ENCODE data around the gene SCAF4.

DNA sequence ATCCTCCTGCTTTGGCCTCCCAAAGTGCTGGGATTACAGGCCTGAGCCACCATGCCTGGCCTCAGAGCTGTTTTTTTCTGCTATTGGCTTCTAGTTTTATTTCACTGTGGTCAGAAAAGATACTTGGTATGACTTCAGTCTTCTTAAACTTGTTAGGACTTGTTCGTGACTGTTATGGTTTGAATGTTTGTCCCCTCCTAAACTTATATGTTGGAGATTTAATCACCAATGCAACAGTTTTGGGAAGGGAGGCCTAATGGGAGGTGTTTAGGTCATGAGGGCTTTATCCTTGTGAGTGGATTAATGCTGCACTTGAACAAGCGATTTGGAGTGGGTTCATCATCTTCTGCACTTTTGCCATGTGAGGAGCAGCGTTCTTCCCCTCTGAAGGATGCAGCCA, 96.9 kb downstream of the SCAF4 start:
- TF ChIP-seq EZH2 (IDR thresholded peaks at IDR 0.05; ENCODE audit: insufficient read depth, low read length), result no peak
- TF ChIP-seq, protein P1, sequence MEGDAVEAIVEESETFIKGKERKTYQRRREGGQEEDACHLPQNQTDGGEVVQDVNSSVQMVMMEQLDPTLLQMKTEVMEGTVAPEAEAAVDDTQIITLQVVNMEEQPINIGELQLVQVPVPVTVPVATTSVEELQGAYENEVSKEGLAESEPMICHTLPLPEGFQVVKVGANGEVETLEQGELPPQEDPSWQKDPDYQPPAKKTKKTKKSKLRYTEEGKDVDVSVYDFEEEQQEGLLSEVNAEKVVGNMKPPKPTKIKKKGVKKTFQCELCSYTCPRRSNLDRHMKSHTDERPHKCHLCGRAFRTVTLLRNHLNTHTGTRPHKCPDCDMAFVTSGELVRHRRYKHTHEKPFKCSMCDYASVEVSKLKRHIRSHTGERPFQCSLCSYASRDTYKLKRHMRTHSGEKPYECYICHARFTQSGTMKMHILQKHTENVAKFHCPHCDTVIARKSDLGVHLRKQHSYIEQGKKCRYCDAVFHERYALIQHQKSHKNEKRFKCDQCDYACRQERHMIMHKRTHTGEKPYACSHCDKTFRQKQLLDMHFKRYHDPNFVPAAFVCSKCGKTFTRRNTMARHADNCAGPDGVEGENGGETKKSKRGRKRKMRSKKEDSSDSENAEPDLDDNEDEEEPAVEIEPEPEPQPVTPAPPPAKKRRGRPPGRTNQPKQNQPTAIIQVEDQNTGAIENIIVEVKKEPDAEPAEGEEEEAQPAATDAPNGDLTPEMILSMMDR (IDR thresholded peaks at IDR 0.05; ENCODE audit: insufficient read depth, low read depth, low read length), result no peak
